ENCODE data around the gene TBC1D2.

- TF ChIP-seq EZH2phosphoT487 (IDR thresholded peaks at IDR 0.05; ENCODE audit: borderline replicate concordance, low read depth, low read length): no peak
- TF ChIP-seq CTCF (conservative IDR thresholded peaks at IDR 0.05; ENCODE audit: low read length): no peak
Observed at GRCh38 chr9:98251551-98251950, 3.9 kb downstream of the TBC1D2 start.
